Measurements from ENCODE around the gene BLZF1. TPM values are rescaled to one million over a fixed set of nuclear protein-coding genes. Genes with fewer than 3 reads are reported as not detected.

Gene BLZF1
- total RNA-seq, 2 experiments from 2014 or later, result 7.1 to 14.3 TPM

GRCh38 chr1:169427081-169427641, 59.2 kb downstream of the BLZF1 start, which contains the start of gene CCDC181:
Gene CCDC181, minus strand, starts transcription at chr1:169427474. Its CDS starts 2,547 bp downstream, at chr1:169424927.
- H3K4me3 ChIP-seq (ENCODE audit: low read depth, low read length, poor library complexity, severe bottlenecking), result no peak within 1 kb of the TSS
- H3K4me2 ChIP-seq (ENCODE audit: low read length), result peak within 1 kb of the TSS; percentile 14; the same call in 1 of the 2 replicates

More at GRCh38 chr1:169427081-169427641, 59.2 kb downstream of the BLZF1 start, which contains the start of gene CCDC181:
- Histone ChIP-seq H3K79me2 (ENCODE audit: insufficient read depth, low read depth, low read length) (no peaks in the 10 kb centered on the region), H4K20me1 (ENCODE audit: insufficient read depth, low read length) (no peaks in the 10 kb centered on the region), H3K36me3 (ENCODE audit: insufficient read depth, low read length) (no peaks in the 10 kb centered on the region), H2AFZ (ENCODE audit: low read length) (no peak within 1 kb of the TSS), H3K9me3 (ENCODE audit: low read length) (no peaks in the 10 kb centered on the region), H3K9me2 (ENCODE audit: insufficient read depth, low read length) (no peaks in the 10 kb centered on the region), H3K4me1 (ENCODE audit: insufficient read depth, low read length, poor library complexity, severe bottlenecking) (no peaks in the 10 kb centered on the region), H3K27ac (ENCODE audit: low read depth, low read length, poor library complexity, severe bottlenecking) (no peak within 1 kb of the TSS)
- TF ChIP-seq CTCF (conservative IDR thresholded peaks at IDR 0.05; ENCODE audit: low read length) (no peak), EZH2phosphoT487 (IDR thresholded peaks at IDR 0.05; ENCODE audit: borderline replicate concordance, low read depth, low read length) (no peak)
- intact Hi-C loops (cut with micrococcal nuclease; ENCODE audit: unreplicated experiment), result no loop called here
- DNase-seq (ENCODE audit: low spot score), result no peak
- ChIA-PET POLR2A (interaction anchor here (0.9 to 1.1 kb wide), 2 partner anchors 14 to 33 kb away, joined by 3 read pairs; no protein-coding TSS in a partner anchor), CTCF (ENCODE audit: unreplicated experiment) (no interaction called here)
- no TSS peak for BruUV-seq (replicated peaks)

Other genes starting within 250 kb of the BLZF1 start
- 4.2 and 9.3 TPM in 2 replicates for gene NME7, start 398 bp upstream of the BLZF1 start, total RNA-seq (2014; rRNA removed; shearing (Covaris generic))
- gene NME7, start 398 bp upstream of the BLZF1 start, total RNA-seq (2022), result 16.1 and 17.0 TPM in 2 replicates
- gene CCDC181, start 59.3 kb downstream of the BLZF1 start, total RNA-seq (2014; rRNA removed; shearing (Covaris generic)), result not detected in 2 replicates
- gene CCDC181, start 59.3 kb downstream of the BLZF1 start, total RNA-seq (2022), result not detected in 2 replicates
- gene SLC19A2, start 117.7 kb downstream of the BLZF1 start, total RNA-seq (2014; rRNA removed; shearing (Covaris generic)), result 3.2 TPM in 2 replicates
- 5.8 and 6.5 TPM in 2 replicates for gene SLC19A2, start 117.7 kb downstream of the BLZF1 start, total RNA-seq (2022)
- gene F5, start 218.3 kb downstream of the BLZF1 start, total RNA-seq (2014; rRNA removed; shearing (Covaris generic)), result not detected in 2 replicates
- gene F5, start 218.3 kb downstream of the BLZF1 start, total RNA-seq (2022), result not detected in 2 replicates

Measured in OCI-LY7 (cell line).